HG03558 (cell line): ENCODE measurements around the gene IQSEC1.

Experiments
- ATAC-seq: cut with Tn5 transposase; IDR thresholded peaks from one replicate; pipeline ENCODE4 v1.9.1; 2021; ENCODE audit warnings: moderate number of reproducible peaks; ENCODE audit not compliant: unreplicated experiment; ENCODE audit errors: extremely low read depth

IQSEC1 gene

GRCh38 chr3:12903881-12904280, 169.3 kb downstream of the IQSEC1 start:
- no peak for ATAC-seq

GRCh38 chr3:12903000-12903800, 170.0 kb downstream of the IQSEC1 start:
- no peak for ATAC-seq

- no peak for ATAC-seq
Observed at GRCh38 chr3:12902181-12902999, 170.8 kb downstream of the IQSEC1 start.

GRCh38 chr3:12901623-12902045, 171.6 kb downstream of the IQSEC1 start:
- no peak for ATAC-seq

DNA sequence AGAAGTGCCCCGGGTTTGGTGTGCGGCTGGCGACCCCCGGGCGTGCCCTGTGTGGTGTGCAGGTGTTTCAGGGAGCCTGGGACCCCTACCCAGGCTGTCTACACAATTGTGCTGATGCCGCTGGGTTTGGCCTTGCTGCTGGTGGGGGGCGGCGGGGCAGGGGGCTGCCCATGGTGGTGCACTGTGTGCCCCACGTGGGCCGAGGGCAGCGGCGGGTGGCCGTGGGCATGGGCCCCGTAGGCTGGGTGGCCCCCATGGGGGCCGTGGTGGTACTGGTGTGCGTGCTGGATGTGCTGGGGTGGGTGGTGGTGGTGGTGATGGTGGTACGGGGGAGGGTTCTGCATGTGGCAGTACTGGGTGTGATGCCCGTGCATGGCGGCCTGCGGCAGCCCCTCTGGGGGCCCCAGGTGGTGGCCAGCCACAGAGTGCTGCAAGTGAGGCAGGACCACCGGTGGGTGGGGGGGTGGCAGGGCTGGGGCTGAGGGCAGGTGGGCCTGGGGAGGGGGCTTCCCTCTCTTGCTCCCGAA, 172.3 kb downstream of the IQSEC1 start:
- no peak for ATAC-seq

DNA sequence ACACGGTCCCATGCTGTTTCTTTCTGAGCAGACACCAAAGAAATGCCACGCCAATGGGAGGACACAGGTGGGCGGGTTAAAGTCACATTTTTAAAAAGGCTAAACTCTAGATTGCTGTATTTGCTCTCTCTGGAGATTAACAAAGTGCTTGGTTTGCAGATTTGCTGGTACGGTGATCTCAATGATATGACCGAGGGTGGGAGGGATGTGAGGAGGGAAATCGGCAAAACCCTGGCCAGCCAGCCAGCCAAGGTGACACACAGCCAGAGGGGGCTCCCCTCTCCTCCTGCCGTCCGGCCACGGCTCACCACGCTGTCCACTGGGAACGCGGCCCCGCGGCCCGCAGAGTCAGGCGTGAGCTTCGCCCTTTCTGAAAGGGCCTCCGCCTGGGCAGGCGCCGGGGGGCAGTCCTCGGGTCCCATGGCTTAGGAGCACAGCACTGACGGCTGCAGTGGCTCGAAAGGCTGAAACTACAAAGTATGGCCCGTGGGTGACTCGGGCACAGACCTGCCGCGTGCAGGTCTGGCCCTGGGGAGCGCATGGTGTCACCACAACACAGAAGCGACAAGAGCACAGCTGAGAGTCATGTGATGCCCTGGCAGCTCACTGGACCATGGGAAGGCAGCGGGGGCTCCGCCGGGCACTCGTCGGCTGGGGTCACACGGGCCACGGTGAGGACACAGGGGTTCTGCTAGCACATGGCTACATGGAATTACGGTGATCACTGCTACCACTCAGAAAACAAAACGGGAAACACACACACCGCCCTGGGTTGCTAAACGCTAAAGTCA, 174.1 kb downstream of the IQSEC1 start:
- ATAC-seq, result no peak

DNA sequence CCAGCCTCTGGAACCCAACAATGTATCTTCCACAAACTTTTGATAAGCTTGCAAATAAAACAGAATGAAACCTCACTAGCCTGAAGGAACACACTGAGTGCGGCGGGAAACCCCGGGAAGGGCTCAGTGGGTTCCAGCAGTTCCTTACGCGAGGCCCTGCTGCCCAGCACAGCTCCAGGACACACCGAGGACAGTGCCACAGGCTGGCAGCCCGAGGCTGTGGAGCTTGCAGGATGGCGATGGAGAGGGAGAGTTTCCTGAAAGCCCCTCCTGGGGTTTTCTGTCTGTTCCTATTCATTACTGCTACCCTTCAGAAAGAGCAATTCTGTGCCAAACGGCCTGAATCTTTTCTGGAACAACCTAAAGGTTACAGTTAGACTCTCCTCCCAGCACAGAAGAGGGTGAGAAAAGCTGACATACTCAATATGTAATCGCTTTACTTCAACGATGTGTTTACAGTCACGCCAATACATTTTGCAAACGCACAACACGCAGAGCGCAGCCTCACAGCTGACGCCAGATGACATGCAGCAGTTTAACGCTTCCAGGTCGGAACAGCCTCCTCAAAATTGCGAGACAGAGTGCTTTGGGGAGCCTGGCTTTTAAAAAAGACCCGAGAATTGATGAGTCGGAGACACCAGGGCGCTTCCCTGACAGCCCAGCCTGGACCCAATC, 174.8 kb downstream of the IQSEC1 start:
- ATAC-seq, result no peak

DNA sequence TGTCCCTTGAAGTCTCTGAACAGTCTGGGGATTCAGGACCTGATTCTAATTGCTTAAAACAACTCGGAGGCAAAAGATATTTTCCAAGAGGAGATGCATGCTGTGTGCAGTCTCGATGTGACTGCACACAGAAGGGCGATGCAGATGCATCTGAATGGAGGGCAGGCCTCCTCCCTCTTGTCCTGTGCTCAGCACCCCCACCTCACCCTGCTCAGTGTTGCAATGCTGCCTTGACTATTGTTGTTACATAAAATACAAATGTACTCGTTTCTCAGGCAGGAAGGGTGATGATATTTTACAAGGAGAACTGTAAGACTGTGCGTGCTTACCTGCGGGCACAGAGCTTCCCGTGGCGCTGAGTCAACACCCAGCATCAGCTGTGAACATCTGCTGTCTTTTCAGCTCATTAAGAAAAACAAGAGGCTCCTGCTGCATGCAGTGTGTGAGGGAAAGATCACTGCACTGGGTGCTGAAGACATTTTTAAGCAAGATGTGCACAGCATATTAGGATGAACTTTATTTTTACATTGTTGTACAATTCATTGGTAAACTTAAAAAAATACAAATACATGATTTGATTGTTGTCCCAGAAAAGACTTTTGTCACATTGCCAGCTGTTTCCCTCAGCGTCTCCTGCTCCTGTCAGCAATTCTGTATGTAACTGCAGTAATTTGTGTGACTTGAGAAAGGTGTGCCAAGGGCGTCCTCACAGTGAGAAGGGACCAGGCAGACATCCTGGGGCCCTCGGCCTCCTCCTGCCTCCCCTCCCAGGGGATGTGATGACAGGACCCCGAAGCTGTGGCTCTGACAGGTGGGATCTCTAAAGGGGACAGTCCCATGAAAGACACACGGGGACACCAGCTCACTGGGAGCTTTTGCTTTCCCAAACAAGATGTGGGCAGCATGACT, 175.6 kb downstream of the IQSEC1 start:
- no peak for ATAC-seq

GRCh38 chr3:12896063-12896985, 176.9 kb downstream of the IQSEC1 start:
- ATAC-seq, result no peak

DNA sequence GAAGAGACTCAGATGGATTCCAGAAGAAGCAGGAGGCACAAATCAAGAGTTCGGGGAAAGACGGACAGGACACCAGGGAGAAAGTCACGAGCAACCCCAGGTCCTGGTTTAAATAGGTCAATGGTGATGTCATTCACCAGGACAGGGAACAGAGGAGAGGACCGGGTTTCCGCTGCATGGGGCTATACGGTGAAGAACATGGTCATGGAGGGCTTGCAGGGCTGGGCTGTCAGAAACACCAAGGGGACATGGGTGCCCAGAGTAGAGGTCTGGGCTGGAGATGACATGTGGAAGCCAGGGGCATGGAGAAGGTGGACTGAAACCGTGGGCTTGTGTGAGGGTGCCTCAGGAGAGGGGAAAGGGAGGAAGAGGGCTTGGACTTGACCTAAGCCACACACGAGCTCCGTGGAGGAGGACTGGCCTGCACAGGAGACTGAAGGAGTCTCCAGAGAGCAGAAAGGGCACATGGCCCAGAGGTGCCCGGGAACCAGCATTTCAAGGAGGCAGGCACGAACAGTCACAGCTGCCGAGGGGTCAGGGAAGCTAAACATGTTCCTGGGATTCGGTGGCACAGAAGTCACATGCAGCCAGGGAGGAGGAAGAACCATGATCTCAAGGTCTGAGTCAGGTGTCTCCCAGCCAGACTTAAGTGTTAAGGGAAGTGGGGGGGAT, 177.7 kb downstream of the IQSEC1 start:
- ATAC-seq, result no peak

DNA sequence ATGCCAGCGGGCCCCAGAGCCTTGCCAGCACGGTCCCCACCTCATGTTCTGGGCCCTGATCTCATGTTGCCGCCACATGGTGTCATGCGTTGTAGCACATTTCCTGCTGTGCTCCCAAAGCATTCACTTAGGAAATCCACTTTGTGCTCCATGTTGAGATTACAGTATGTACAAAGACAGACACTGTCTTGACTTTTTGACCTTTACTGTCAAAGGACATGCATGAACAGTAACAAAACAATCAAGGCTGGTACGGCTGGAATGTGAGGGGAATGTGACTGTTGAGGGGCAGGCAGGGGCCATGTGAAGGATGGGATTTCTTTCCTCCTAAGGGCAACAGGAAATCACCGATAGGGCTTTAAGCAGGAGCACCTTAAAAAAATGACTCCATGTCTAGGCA, 178.6 kb downstream of the IQSEC1 start:
- no peak for ATAC-seq

- ATAC-seq, result no peak
Observed at GRCh38 chr3:12893852-12894251, 179.4 kb downstream of the IQSEC1 start.

DNA sequence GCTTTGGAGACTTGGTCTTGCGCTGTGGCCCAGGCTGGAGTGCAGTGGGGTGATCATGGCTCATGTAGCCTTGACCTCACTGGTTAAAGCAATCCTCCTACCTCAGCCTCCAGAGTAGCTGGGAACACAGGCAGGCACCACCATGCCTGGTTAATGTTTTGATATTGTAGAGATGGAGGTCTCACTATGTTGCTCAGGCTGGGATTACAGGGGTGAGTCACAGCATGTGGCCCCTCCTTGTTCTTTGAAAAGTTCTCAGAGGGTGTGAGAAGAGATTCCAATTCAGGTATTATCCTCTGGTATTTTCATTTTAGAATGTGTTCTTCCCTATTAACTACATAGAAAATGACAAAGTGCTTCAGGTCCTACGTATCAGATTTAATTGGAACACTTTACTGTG, 180.0 kb downstream of the IQSEC1 start:
- ATAC-seq, result no peak

GRCh38 chr3:12892840-12893189, 180.4 kb downstream of the IQSEC1 start:
- no peak for ATAC-seq

- ATAC-seq, result no peak
Observed at GRCh38 chr3:12891985-12892839, 181.0 kb downstream of the IQSEC1 start.

DNA sequence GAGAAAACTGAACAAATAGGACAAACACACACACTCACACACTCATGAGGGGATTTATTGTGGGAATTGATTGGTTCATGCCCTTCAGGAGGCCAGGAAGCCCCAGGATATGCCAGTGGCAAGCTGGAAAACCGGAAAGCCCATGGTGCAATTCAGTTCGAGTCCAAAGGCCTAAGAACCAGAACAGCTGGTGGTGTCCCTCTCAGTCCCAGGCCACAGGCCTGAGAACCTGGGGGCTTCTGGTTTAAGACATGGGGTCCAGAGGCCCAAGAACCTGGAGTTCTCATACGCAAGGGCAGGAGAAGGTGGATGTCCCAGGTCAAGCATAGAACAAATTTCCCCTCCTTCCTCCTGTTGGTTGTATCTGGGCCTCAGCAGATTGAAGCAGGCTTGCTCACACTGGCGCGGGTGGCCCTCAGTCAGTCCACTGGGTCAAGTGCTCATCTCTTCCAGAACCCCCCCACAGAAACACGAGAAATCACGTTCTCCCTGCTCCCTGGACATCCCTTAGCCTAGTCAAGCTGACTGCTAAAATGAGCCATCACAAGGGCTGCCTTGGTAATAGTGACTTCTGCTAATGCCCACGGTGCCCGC, 181.7 kb downstream of the IQSEC1 start:
- ATAC-seq, result no peak
